Naive thymus-derived CD8-positive, alpha-beta T cell (primary cell): ENCODE measurements around the gene ATP6V0A1. TPM values are rescaled to one million over a fixed set of nuclear protein-coding genes. Genes with fewer than 3 reads are reported as not detected.
A peak's percentile ranks its signal among the peaks of the same experiment; 100 is the strongest.
"Not testable (repeated sequence)": the region's sequence is repeated elsewhere in the genome, so short reads cannot be mapped to it uniquely, and the experiment has no call there.

Experiments used
- ATAC-seq, 2 donors: fragments of 150-1000 bp; cut with Tn5 transposase in 1 of 2; sonication (Bioruptor Pico), chemical (Tn5 transposase) in 1 of 2; 1 replicate in 1 of 2; 2 replicates in 1 of 2; pipeline ENCODE4 v1.10.0; 2021; ENCODE audit warnings: mild to moderate bottlenecking in 2 of 2, moderate library complexity in 2 of 2
- POLR2A ChIA-PET: fragments of 350-600 bp; sonication (Branson Sonifier 250); formaldehyde crosslinking; loops from one replicate; lab custom pipeline; 2021; ENCODE audit warnings: antibody characterized with exemption; lab: Charles Lee
- DNase-seq, 10 donors: peaks; one replicate each; pipeline versions ENCODE4 v3.0.0 to v3.0.0-alpha.2; 2020 to 2022
- H3K27ac Mint-ChIP-seq, 10 donors: one replicate each; pipeline ENCODE4 v1.8.0; 2020 to 2022; ENCODE audit warnings: mild to moderate bottlenecking in 10 of 10, mixed read lengths in 10 of 10, moderate library complexity in 4 of 10, inconsistent platforms in 1 of 10
- H3K27me3 Mint-ChIP-seq, 5 donors: one replicate each; pipeline ENCODE4 v1.8.0; 2021 to 2022; ENCODE audit warnings: mixed read lengths in 5 of 5
- H3K36me3 Mint-ChIP-seq, 3 donors: one replicate each; pipeline ENCODE4 v1.8.0; 2020 to 2022; ENCODE audit warnings: mixed read lengths in 3 of 3, mild to moderate bottlenecking in 2 of 3, inconsistent platforms in 1 of 3
- H3K4me1 Mint-ChIP-seq, 4 donors: one replicate each; pipeline ENCODE4 v1.8.0; 2021 to 2022; ENCODE audit warnings: mixed read lengths in 4 of 4
- H3K4me3 Mint-ChIP-seq, 10 donors: one replicate each; pipeline ENCODE4 v1.8.0; 2020 to 2022; ENCODE audit warnings: mild to moderate bottlenecking in 10 of 10, mixed read lengths in 10 of 10, moderate library complexity in 6 of 10, inconsistent platforms in 1 of 10
- H3K9me3 Mint-ChIP-seq, 9 donors: one replicate each; pipeline ENCODE4 v1.8.0; 2020 to 2022; ENCODE audit warnings: mixed read lengths in 9 of 9, mild to moderate bottlenecking in 3 of 9, inconsistent platforms in 1 of 9, moderate library complexity in 1 of 9
- polyA plus RNA-seq, 3 donors: library from polyadenylated mRNA; unstranded; fragments of 300-500 nt; fragmentation: Illumina TruSeq; gene quantifications; one replicate each; pipeline ENCODE4 v1.2.3, GENCODE V29; 2021
- total RNA-seq, 8 experiments: library from RNA in 2 of 8; stranded (reverse) in 2 of 8; gene quantifications; one replicate each; pipeline ENCODE4 v1.2.3 and lab custom pipeline; 2021 to 2026

The ATP6V0A1 gene
- total and polyA plus RNA-seq, 5 experiments from 2014 or later, result 4.1 to 19.1 (median 12.6) TPM

- ATAC-seq (peak; percentile 54 to 97), DNase-seq (peak in 1 of 10 donors; percentile 13)
- H3K4me1 Mint-ChIP-seq, result peaks cover 3 to 17% (median 11%) of the 10 kb centered on the region in 4 donors
- no peaks in the 10 kb centered on the region for H3K36me3 Mint-ChIP-seq
- POLR2A ChIA-PET, result interaction anchor here (0.6 kb wide), 2 partner anchors 53 to 730 kb away, joined by 3 to 4 read pairs; partner anchors contain the start of gene STAT3
- H3K27me3 Mint-ChIP-seq, result peaks cover 0 to 6% (median 2%) of the 10 kb centered on the region in 5 donors
- no peaks in the 10 kb centered on the region for H3K9me3 Mint-ChIP-seq
- H3K4me3 Mint-ChIP-seq, result no peak overlapping the region
- no peak overlapping the region for H3K27ac Mint-ChIP-seq
Measured at GRCh38 chr17:42441371-42442195, 17.1 kb upstream of the ATP6V0A1 start.

DNA sequence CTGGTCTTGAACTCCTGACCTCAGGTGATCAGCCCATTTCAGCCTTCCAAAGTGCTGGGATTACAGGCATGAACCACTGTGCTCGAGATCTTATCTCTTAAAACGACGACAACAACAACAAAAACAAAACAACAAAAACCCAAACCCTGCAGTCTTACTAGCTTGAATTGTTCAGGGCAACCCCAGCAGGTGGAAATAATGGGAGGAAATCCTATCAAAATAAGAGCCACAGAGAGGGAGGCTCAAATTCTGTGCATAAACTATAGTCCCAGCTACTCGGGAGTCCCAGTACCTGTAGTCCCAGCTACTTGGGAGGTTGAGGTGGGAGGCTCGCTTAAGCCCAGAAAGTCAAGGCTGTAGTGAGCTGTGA is 16.5 kb upstream of the ATP6V0A1 start:
- POLR2A ChIA-PET, result interaction anchor here (0.6 kb wide), 4 partner anchors 16 to 729 kb away, joined by 3 to 4 read pairs (median 4); partner anchors contain the start of gene STAT3
- no peaks in the 10 kb centered on the region for H3K36me3 Mint-ChIP-seq

GRCh38 chr17:42449176-42449575 is 9.5 kb upstream of the ATP6V0A1 start:
- ATAC-seq, H3K27me3 Mint-ChIP-seq, H3K4me3 Mint-ChIP-seq, H3K9me3 Mint-ChIP-seq, H3K36me3 Mint-ChIP-seq, DNase-seq, POLR2A ChIA-PET, H3K27ac Mint-ChIP-seq: not testable (repeated sequence)
- peaks cover 0 to 19% (median 0%) of the 10 kb centered on the region in 4 donors for H3K4me1 Mint-ChIP-seq

More for the DNA sequence above, 16.5 kb upstream of the ATP6V0A1 start:
- DNase-seq (no peak), ATAC-seq (no peak)
- H3K27me3 Mint-ChIP-seq, result peaks cover 0 to 6% (median 2%) of the 10 kb centered on the region in 5 donors
- H3K9me3 Mint-ChIP-seq, result no peaks in the 10 kb centered on the region
- H3K4me1 Mint-ChIP-seq, result peaks cover 3 to 17% (median 11%) of the 10 kb centered on the region in 4 donors
- no peak overlapping the region for H3K27ac Mint-ChIP-seq
- H3K4me3 Mint-ChIP-seq, result no peak overlapping the region

DNA sequence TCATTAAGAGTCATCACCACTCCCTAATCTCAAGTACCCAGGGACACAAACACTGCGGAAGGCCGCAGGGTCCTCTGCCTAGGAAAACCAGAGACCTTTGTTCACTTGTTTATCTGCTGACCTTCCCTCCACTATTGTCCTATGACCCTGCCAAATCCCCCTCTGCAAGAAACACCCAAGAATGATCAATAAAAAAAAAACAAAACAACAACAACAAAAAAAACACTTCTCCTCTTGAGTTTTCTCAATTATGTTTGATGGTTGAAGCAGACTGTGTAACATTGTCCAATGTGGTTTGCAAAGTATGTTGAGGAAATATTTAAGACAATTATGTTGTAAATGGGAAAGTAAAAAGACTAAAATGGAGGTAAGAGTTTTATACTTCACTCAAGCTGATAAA is 8.8 kb upstream of the ATP6V0A1 start:
- POLR2A ChIA-PET, ATAC-seq, DNase-seq, H3K36me3 Mint-ChIP-seq, H3K27me3 Mint-ChIP-seq, H3K4me3 Mint-ChIP-seq, H3K9me3 Mint-ChIP-seq: not testable (repeated sequence)
- H3K27ac Mint-ChIP-seq, result peak overlapping the region in 1 of 10 donors; percentile 10
- H3K4me1 Mint-ChIP-seq, result peaks cover 0 to 19% (median 0%) of the 10 kb centered on the region in 4 donors

GRCh38 chr17:42451270-42451669 is 7.4 kb upstream of the ATP6V0A1 start:
- ATAC-seq, H3K27me3 Mint-ChIP-seq, H3K36me3 Mint-ChIP-seq, H3K4me3 Mint-ChIP-seq, DNase-seq, H3K27ac Mint-ChIP-seq, H3K9me3 Mint-ChIP-seq: not testable (repeated sequence)
- peaks cover under 1 to 28% (median 5%) of the 10 kb centered on the region in 4 donors for H3K4me1 Mint-ChIP-seq
- POLR2A ChIA-PET, result interaction anchor here (0.6 to 0.7 kb wide), 2 partner anchors 20 to 82 kb away, joined by 3 read pairs; no protein-coding TSS in a partner anchor

GRCh38 chr17:42453439-42453838 is 5.2 kb upstream of the ATP6V0A1 start:
- peaks cover 14 to 48% (median 23%) of the 10 kb centered on the region in 4 donors for H3K4me1 Mint-ChIP-seq
- ATAC-seq (no peak), DNase-seq (no peak)
- H3K4me3 Mint-ChIP-seq, result peak overlapping the region in 1 of 10 donors; percentile 50
- no peaks in the 10 kb centered on the region for H3K27me3 Mint-ChIP-seq
- no peaks in the 10 kb centered on the region for H3K9me3 Mint-ChIP-seq
- H3K36me3 Mint-ChIP-seq, result no peaks in the 10 kb centered on the region
- POLR2A ChIA-PET, result no interaction called here
- peak overlapping the region in 2 of 10 donors; percentile 22 to 62 for H3K27ac Mint-ChIP-seq

DNA sequence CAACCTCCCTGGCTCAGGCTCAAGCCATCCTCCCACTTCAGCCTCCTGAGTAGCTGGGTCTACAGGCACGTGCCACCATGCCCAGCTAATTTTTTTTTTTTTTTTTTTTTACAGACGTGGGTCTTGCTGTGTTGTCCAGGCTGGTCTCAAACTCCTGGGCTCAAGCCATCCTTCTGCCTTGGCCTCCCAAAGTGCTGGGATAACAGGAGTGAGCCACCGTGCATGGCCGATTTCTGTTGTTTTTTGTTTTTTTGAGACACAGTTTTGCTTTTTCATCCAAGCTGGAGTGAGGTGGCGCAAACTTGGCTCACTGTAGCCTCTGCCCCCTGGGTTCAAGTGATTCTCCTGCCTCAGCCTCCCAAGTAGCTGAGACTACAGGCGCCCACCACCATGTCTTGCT is 3.7 kb upstream of the ATP6V0A1 start:
- H3K36me3 Mint-ChIP-seq, DNase-seq, H3K27ac Mint-ChIP-seq, H3K27me3 Mint-ChIP-seq, H3K4me3 Mint-ChIP-seq, H3K9me3 Mint-ChIP-seq, POLR2A ChIA-PET, ATAC-seq: not testable (repeated sequence)
- peaks cover 25 to 64% (median 38%) of the 10 kb centered on the region in 4 donors for H3K4me1 Mint-ChIP-seq

DNA sequence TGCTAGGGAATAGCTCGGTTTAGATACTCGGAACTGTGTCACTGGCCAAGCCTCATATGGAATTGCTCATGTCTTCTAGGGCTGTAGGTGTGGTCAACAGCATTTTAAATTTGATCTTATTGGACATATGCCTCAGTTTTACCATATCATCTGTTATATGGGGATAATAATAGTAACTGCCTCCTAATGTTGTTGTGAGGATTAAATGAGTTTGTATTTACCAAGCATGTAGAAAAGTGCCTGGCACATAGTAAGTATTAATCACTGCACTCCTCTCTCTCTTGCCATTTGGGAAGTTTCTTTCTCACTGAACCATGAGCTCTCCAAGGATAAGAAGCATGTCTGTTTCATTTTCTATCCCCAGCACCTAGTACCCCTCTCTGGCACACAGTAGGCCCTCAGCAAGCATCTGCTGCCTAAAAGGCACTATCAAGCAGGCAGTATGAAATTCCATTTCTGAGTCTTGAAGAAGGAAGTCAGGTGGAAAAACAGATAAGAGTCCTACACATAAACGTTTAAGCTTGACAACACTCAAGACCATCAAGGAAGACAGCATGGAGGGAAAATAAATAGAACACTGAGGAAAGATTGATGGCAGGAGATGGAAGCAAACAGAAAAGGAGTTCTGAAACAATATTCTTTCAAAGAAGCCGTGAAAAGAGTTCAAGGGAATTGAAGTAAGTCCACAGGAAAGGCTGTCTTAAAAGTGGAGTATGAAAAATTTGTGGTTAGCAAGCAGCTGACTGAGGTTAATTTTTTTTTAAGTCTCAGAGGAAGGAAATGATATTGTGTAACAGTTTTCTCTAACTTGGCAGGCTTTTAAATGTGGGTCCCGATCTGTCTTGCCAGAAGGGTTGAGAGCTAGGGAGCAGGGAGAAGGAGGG is 2.2 kb upstream of the ATP6V0A1 start:
- Mint-ChIP-seq H3K27ac (peak overlapping the region; percentile 1 to 90 (median 72)), H3K27me3 (no peaks in the 10 kb centered on the region), H3K4me3 (peak overlapping the region; percentile 52 to 94 (median 78)), H3K4me1 (peaks cover 28 to 74% (median 46%) of the 10 kb centered on the region in 4 donors), H3K36me3 (peaks cover 0 to 3% (median 0%) of the 10 kb centered on the region in 3 donors), H3K9me3 (peaks cover 0 to 2% (median 0%) of the 10 kb centered on the region in 9 donors)
- DNase-seq (peak in 5 of 10 donors; percentile 14 to 80 (median 76)), ATAC-seq (peak; percentile 33 to 51)
- POLR2A ChIA-PET, result interaction anchor here (0.6 to 1.2 kb wide), 7 partner anchors 8 to 153 kb away, joined by 3 to 4 read pairs (median 4); partner anchors contain the start of genes NAGLU, RETREG3 and TUBG1

GRCh38 chr17:42457107-42457792 is 1.4 kb upstream of the ATP6V0A1 start:
- H3K4me1 Mint-ChIP-seq, result peaks cover 28 to 74% (median 46%) of the 10 kb centered on the region in 4 donors
- DNase-seq, result no peak
- H3K4me3 Mint-ChIP-seq, result peak overlapping the region; percentile 52 to 94 (median 78)
- peak overlapping the region; percentile 0 to 90 (median 78) for H3K27ac Mint-ChIP-seq
- POLR2A ChIA-PET, result interaction anchor here (0.7 to 1.2 kb wide), 4 partner anchors 7 to 152 kb away, joined by 3 to 4 read pairs (median 4); partner anchors contain the start of genes NAGLU, RETREG3 and TUBG1
- H3K36me3 Mint-ChIP-seq, result peaks cover 0 to 3% (median 0%) of the 10 kb centered on the region in 3 donors
- H3K9me3 Mint-ChIP-seq, result peaks cover 0 to 2% (median 0%) of the 10 kb centered on the region in 9 donors
- no peak for ATAC-seq
- H3K27me3 Mint-ChIP-seq, result no peaks in the 10 kb centered on the region

DNA sequence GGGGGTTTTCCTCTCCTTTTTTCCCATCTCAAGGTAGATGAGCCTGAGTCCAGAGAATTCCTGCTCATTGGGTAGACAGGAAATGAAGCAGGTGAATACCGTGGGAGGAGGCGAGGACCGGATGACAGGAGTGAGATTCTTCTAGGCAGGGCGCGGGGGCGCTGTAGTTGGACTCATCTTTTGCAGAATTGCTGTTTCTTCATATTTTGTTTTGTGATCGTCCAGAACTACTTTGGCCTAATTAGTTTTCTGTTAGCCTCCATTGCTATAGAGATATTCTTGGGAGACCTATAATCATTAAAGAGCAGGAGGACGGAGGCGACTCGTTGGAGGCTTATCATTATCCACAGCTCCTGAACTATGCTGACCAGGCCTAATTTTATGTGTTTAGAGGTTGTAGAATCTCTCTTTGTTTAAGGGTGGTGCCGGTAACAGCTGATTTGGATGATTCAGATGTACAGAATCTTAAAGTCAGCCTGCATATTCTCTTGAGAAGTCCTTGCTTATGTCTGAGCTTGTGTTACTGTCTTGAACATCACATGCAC is 650 bp downstream of the ATP6V0A1 start:
- Mint-ChIP-seq H3K4me3 (peak overlapping the region; percentile 84 to 96 (median 92)), H3K36me3 (peaks cover 0 to 8% (median 0%) of the 10 kb centered on the region in 3 donors), H3K9me3 (peaks cover 0 to 2% (median 0%) of the 10 kb centered on the region in 9 donors), H3K27ac (peak overlapping the region; percentile 66 to 93 (median 90)), H3K27me3 (no peaks in the 10 kb centered on the region), H3K4me1 (peaks cover 28 to 54% (median 47%) of the 10 kb centered on the region in 4 donors)
- peak; percentile 5 to 7 for ATAC-seq
- peak in 2 of 10 donors; percentile 11 to 18 for DNase-seq
- POLR2A ChIA-PET, result interaction anchor here (0.6 to 1.1 kb wide), 3 partner anchors 60 to 122 kb away, joined by 3 to 5 read pairs (median 3); no protein-coding TSS in a partner anchor

GRCh38 chr17:42459801-42460281 is 1.2 kb downstream of the ATP6V0A1 start:
- DNase-seq, result peak in 3 of 10 donors; percentile 41 to 56 (median 54)
- peaks cover 0 to 2% (median 0%) of the 10 kb centered on the region in 9 donors for H3K9me3 Mint-ChIP-seq
- POLR2A ChIA-PET, result interaction anchor here (0.6 to 1.1 kb wide), 3 partner anchors 59 to 123 kb away, joined by 3 to 5 read pairs (median 3); no protein-coding TSS in a partner anchor
- peaks cover 28 to 54% (median 47%) of the 10 kb centered on the region in 4 donors for H3K4me1 Mint-ChIP-seq
- peak; percentile 19 to 42 for ATAC-seq
- H3K4me3 Mint-ChIP-seq, result peak overlapping the region; percentile 84 to 96 (median 92)
- H3K27ac Mint-ChIP-seq, result peak overlapping the region in 8 of 10 donors; percentile 32 to 92 (median 88)
- H3K27me3 Mint-ChIP-seq, result no peaks in the 10 kb centered on the region
- peaks cover 0 to 10% (median 0%) of the 10 kb centered on the region in 3 donors for H3K36me3 Mint-ChIP-seq
